Panc1 (cell line): Measurements from ENCODE around the gene SMIM17. TPM values are rescaled to one million over a fixed set of nuclear protein-coding genes. Genes with fewer than 3 reads are reported as not detected.

Experiments
- ATAC-seq: fragments of 200-7000 bp; cut with Tn5 transposase; 2 replicates; pipeline ENCODE4 v1.9.1; 2020; ENCODE audit warnings: mild to moderate bottlenecking, moderate library complexity
- BruUV-seq: library from RNA; stranded (reverse); fragments of 400-500 nt; replicated peaks from 2 replicates; lab custom pipeline; 2021; lab: Mats Ljungman, UMichigan
- CTCF ChIA-PET: fragments of 300-600 bp; sonication (Branson Sonifier 250); formaldehyde crosslinking; loops from one replicate; lab custom pipeline; 2022; ENCODE audit warnings: antibody characterized with exemption; lab: Charles Lee
- POLR2A ChIA-PET: fragments of 300-600 bp; sonication (Branson Sonifier 250); formaldehyde crosslinking; loops from one replicate; lab custom pipeline; 2022; ENCODE audit warnings: antibody characterized with exemption; lab: Charles Lee
- DNase-seq: peaks from one replicate; pipeline ENCODE4 v3.0.0-alpha.2; 2010; ENCODE audit warnings: low read depth, low spot score
- H3K27ac ChIP-seq: 2 replicates; pipeline ENCODE4 v1.5.1; 2011; ENCODE audit warnings: mild to moderate bottlenecking, low read length, inconsistent platforms
- H3K27me3 ChIP-seq: fragments of 200-500 bp; sonication (Bioruptor generic); 2 replicates; pipeline ENCODE4 v1.6.0; 2014; ENCODE audit warnings: low read length, inconsistent platforms; ENCODE audit not compliant: control insufficient read depth, insufficient read depth
- H3K36me3 ChIP-seq: fragments of 200-500 bp; sonication (Bioruptor generic); 2 replicates; pipeline ENCODE4 v1.5.1; 2014; ENCODE audit warnings: inconsistent platforms, mild to moderate bottlenecking, low read length, moderate library complexity; ENCODE audit not compliant: control insufficient read depth, insufficient read depth
- H3K4me1 ChIP-seq: 2 replicates; pipeline ENCODE4 v1.5.1; 2011; ENCODE audit warnings: inconsistent platforms, mild to moderate bottlenecking, low read length, moderate library complexity; ENCODE audit not compliant: control insufficient read depth, insufficient read depth
- H3K4me3 ChIP-seq, 2 experiments: 2 replicates each; pipeline ENCODE4 v1.5.1; 2011 to 2012; ENCODE audit warnings: low read depth in 2 of 2, low read length in 2 of 2, mild to moderate bottlenecking in 2 of 2, inconsistent platforms in 1 of 2, moderate library complexity in 1 of 2
- H3K9me3 ChIP-seq: fragments of 200-500 bp; sonication (Bioruptor generic); 2 replicates; pipeline ENCODE4 v1.5.1; 2014; ENCODE audit warnings: low read depth, mild to moderate bottlenecking, inconsistent platforms, low read length, moderate library complexity; ENCODE audit not compliant: control insufficient read depth, insufficient read depth
- CTCF ChIP-seq: fragments of 450-650 bp; IDR thresholded peaks from 2 replicates; pipeline ENCODE4 v1.5.1; 2017; ENCODE audit warnings: mild to moderate bottlenecking
- POLR2AphosphoS5 ChIP-seq: IDR thresholded peaks from 2 replicates; pipeline ENCODE4 v1.6.1; 2012; ENCODE audit warnings: mild to moderate bottlenecking, low read depth, low read length, moderate library complexity
- REST ChIP-seq, 2 experiments: IDR thresholded peaks; 2 replicates each; pipeline ENCODE4 v1.6.1; 2011 to 2012; ENCODE audit warnings: low read depth in 2 of 2, control low read depth in 1 of 2, low read length in 1 of 2, mild to moderate bottlenecking in 1 of 2, moderate library complexity in 1 of 2; ENCODE audit not compliant: insufficient read depth in 1 of 2
- SIN3A ChIP-seq: IDR thresholded peaks from 2 replicates; pipeline ENCODE4 v1.6.1; 2012; ENCODE audit warnings: low read depth, mild to moderate bottlenecking, low read length, moderate library complexity, borderline replicate concordance; ENCODE audit not compliant: insufficient read depth
- TCF7L2 ChIP-seq: IDR thresholded peaks from 2 replicates; pipeline ENCODE4 v1.6.1; 2011; ENCODE audit warnings: mild to moderate bottlenecking, low read depth, low read length, inconsistent platforms
- in situ Hi-C: cut with HindIII; loops from 2 replicates; pipeline ENCODE4 v1.10.0; 2016; ENCODE audit warnings: low sequenced_read_pairs, low pct_unique_long_range_greater_than_20kb
- intact Hi-C: fragments of 100-400 bp; cut with micrococcal nuclease; formaldehyde crosslinking; loops from one replicate; pipeline ENCODE4 v1.10.0; 2022; ENCODE audit not compliant: unreplicated experiment
- total RNA-seq: library from RNA; stranded (reverse); gene quantifications from one replicate; pipeline ENCODE4 v1.2.1, GENCODE V29; 2021; ENCODE audit not compliant: unreplicated experiment

Gene SMIM17
- total RNA-seq, 1 experiment from 2014 or later = 0.28 TPM

- intact Hi-C loops = no loop called here
- ChIA-PET POLR2A (no interaction called here), CTCF (no interaction called here)
- TF ChIP-seq SIN3A (no peak), CTCF (no peak), POLR2AphosphoS5 (no peak), REST (IDR thresholded peaks at IDR 0.05; ENCODE audit: insufficient read depth in 1 of 2, low read depth in 2 of 2, low read length in 1 of 2) (no peak), TCF7L2 (no peak)
- H3K27ac ChIP-seq = no peak overlapping the region
- in situ Hi-C loops = no loop called here
- no peaks in the 10 kb centered on the region for H3K36me3 ChIP-seq
- BruUV-seq = no TSS peak
- H3K4me1 ChIP-seq = no peaks in the 10 kb centered on the region
- DNase-seq = no peak
- ATAC-seq = no peak
- H3K4me3 ChIP-seq = no peak overlapping the region
- peaks cover 5% of the 10 kb centered on the region; the same call in 1 of the 2 replicates for H3K9me3 ChIP-seq
- no peaks in the 10 kb centered on the region for H3K27me3 ChIP-seq
Observed at GRCh38 chr19:56622374-56622773, 20.6 kb upstream of the SMIM17 start.

GRCh38 chr19:56623006-56623405 lies 20.0 kb upstream of the SMIM17 start:
- in situ Hi-C loops = no loop called here
- H3K27ac ChIP-seq = no peak overlapping the region
- no TSS peak for BruUV-seq
- ATAC-seq (no peak), DNase-seq (no peak)
- no peaks in the 10 kb centered on the region for H3K27me3 ChIP-seq
- no peaks in the 10 kb centered on the region for H3K36me3 ChIP-seq
- no peak for TF ChIP-seq CTCF
- TF ChIP-seq REST (IDR thresholded peaks at IDR 0.05; ENCODE audit: insufficient read depth in 1 of 2, low read depth in 2 of 2, low read length in 1 of 2) = no peak
- no peak for TF ChIP-seq TCF7L2
- no peak for TF ChIP-seq SIN3A
- no peak for TF ChIP-seq POLR2AphosphoS5
- CTCF ChIA-PET = no interaction called here
- H3K9me3 ChIP-seq = peaks cover 5% of the 10 kb centered on the region; the same call in 1 of the 2 replicates
- POLR2A ChIA-PET = no interaction called here
- H3K4me1 ChIP-seq = no peaks in the 10 kb centered on the region
- no peak overlapping the region for H3K4me3 ChIP-seq
- intact Hi-C loops = no loop called here
